LNCAP (cell line): ENCODE data around the gene ATP5F1E.

Experiments
- TF ChIP-seq, protein P1 (sequence below): fragments of 450-650 bp; IDR thresholded peaks from 2 replicates; pipeline ENCODE4 v1.5.1; 2017; ENCODE audit warnings: mild to moderate bottlenecking

Gene ATP5F1E

DNA sequence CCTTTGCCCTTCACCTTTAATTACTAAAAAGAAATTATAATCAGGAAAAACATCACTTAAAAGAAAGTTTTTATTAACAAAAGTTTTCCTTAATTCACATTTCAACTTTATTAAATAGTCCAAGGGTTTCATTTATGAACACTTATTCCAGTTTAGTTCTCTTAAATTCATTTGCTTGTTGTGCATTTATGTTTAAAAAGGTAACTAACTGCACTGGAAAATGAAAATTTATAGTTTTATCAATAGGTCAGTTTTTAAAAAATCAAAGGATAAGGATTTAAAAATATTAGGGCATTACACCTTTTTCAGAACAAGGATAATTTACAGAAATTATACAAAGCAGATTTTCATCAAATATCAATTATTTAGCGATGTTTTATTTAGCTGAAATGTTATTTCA lies 958 bp upstream of the ATP5F1E start:
- TF ChIP-seq, protein P1, sequence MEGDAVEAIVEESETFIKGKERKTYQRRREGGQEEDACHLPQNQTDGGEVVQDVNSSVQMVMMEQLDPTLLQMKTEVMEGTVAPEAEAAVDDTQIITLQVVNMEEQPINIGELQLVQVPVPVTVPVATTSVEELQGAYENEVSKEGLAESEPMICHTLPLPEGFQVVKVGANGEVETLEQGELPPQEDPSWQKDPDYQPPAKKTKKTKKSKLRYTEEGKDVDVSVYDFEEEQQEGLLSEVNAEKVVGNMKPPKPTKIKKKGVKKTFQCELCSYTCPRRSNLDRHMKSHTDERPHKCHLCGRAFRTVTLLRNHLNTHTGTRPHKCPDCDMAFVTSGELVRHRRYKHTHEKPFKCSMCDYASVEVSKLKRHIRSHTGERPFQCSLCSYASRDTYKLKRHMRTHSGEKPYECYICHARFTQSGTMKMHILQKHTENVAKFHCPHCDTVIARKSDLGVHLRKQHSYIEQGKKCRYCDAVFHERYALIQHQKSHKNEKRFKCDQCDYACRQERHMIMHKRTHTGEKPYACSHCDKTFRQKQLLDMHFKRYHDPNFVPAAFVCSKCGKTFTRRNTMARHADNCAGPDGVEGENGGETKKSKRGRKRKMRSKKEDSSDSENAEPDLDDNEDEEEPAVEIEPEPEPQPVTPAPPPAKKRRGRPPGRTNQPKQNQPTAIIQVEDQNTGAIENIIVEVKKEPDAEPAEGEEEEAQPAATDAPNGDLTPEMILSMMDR = no peak

- TF ChIP-seq, protein P1 = no peak
Measured at GRCh38 chr20:59032713-59033059, 551 bp upstream of the ATP5F1E start.

GRCh38 chr20:59031564-59032022 lies 542 bp downstream of the ATP5F1E start:
- TF ChIP-seq, protein P1 = no peak

DNA sequence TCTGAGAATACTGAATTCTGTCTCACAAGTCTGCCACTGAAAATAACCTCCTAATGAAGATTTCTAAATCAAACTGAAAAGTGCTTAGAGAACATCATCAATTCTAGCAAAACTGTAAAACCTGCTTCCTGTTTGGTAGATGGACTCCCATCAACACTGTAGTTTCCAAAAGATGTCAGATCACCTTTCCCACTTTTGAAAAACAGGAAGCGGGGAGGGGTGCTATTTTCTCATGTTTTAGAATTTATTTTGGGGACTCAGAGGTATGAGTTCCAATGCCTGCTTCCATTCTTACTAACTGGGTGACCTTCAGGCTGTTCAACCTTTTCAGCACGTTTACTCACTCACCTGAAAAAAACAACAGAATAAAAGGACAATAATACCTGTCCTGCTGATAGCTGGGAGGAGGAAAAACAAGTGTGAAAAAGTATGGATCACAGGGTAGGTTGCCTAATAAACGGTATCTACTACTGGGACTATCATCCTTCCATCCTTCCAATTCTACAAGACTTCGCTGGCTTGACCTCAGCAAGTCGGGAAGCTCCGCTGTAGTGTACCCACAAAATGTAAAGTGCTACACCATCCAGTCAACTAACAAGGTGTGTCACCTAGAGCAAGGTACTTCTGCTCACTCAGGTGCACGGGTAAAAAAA lies 1.1 kb downstream of the ATP5F1E start:
- TF ChIP-seq, protein P1 = no peak

- TF ChIP-seq, protein P1 = no peak
Measured at GRCh38 chr20:59028812-59029211, 3.3 kb downstream of the ATP5F1E start.

DNA sequence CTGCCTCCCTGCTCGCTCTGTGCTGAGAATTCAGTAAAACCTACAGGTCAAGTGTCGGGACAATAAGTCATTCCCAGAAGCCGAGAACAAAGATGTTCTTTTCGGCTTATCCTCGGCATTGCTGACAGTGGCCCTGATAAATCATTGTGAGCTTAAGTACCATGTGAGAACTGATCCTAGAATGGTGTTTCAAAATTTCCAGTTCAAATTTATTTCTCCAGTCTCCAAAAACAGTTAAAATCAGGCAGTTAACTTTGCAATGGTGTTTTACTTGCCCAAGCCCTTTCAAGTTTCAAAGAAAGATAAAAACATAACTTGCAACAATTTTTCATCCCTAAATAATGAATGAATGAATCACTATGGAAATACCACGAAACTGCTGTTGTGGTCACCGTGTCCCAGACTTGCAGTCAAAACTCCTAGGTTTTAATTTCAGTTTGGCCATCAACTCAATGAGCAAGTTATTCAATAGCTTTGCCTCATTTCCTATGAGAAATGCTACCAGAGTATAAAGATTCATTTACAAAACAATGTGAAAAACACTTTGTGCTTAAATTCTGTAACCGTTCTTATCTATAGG lies 4.3 kb downstream of the ATP5F1E start:
- TF ChIP-seq, protein P1 = no peak

DNA sequence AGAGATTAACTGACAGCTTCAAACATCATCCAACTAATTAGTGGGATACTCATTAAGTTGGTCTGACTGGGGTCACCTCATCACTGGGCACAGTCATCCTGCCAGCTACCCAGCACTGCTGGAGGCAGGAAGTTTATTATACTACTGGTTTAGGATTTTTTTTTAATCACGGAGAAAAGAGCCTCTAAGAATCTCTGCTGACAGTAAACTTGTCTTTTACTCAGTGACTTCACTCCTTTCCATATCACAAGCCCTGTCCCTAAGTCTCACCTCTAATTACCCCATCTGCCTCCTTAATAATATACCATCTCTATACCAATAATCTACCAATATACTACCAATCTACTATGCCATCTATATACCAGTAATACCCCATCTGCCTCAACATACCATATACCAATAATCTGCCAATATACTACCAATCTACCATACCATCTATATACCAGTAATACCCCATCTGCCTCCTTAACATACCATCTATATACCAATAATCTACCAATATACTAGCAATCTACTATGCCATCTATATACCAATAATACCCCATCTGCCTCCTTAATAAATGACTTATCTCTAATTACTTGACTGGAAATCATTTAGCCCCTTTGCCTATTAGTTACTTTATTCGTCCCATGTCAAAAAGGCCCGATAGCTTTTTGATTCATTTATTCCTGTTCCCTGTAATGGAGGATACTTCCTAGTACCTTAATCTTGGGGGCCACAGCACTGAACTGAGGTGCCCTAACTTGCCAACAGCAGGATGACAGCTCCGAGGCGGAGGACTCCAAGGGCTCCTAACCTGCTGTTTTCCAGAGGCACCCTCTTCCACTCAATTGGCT lies 5.0 kb downstream of the ATP5F1E start:
- TF ChIP-seq, protein P1 = no peak
